Left hindlimb (tissue), 1 donor: ENCODE data around the gene UNC13C.

Experiments used
- DNase-seq: peaks from one replicate; pipeline ENCODE4 v3.0.0-alpha.2; 2018

UNC13C gene

GRCh38 chr15:54576298-54576935 is 598.2 kb downstream of the UNC13C start:
- no peak for DNase-seq

DNA sequence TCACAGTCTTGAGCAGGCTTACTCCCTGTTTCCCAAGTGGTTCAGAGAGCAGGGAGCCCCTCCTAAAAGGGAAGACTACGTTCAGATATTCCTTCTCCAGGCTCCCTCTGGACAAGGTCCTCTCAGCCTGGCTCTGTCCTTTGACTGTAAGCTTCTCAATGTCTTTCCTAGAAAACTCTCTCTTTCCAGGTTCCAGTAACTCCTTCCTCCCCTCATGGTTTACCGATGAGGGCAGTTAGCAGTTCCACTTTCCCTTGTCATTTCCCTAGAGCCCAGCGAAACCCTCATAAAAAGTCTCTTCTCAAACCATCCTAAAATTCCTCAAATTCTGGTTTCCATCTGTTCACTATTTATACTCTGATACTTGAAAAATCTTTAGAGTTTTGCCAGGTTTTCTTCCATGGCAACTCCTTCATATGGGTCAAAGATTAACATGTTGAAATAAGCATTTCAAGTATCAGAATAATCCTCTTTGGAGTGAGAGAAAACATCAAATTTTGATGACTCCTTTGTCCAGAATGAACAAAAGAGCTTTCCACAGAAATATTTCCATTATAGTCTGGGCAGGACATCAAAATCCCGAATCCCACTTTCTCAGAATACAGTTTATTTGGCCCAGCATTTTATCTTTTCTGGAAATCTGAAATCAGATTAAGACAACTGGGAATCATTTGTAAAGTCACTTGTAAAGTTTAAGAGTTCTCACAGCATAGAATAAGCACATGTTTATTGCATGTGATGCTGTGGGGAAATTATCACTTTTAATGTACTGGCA is 599.4 kb downstream of the UNC13C start:
- DNase-seq: no peak

GRCh38 chr15:54579855-54580254 is 601.6 kb downstream of the UNC13C start:
- no peak for DNase-seq

GRCh38 chr15:54580643-54581042 is 602.4 kb downstream of the UNC13C start:
- no peak for DNase-seq

DNA sequence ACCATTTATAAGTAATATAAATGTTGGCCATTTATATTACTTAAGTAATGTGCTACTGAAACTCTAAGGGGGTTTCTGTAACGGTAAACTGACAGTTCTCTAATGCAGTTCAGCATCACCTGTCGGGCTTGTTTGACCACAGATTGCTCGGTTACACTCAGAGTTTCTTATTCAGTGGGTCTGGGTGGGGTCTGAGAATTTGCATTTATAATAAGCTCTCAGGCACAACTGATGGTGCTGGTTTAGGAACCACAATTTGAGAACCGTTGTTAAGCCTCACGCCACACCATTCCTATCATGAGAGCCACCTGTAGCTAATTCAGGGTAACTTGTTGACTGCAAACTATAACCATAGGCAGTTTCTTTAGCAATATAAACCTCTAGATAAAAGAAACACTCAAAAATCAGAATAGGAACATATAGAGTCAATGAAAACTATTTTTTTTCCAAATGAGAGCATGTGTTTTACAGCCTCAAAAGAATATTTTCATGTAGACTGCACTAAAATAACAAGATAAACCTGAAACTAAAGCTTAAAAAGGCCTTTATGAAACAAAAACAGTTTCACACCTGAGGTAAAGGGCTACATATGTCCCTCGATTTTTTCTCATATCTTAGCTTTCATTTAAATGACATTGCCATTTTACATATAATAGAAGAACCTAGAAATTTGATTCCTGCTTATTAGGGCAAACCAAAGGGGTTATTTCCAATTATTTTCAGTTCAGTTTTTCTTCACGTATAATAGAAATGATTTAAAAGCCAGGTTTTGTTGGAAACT is 604.8 kb downstream of the UNC13C start:
- DNase-seq: no peak

DNA sequence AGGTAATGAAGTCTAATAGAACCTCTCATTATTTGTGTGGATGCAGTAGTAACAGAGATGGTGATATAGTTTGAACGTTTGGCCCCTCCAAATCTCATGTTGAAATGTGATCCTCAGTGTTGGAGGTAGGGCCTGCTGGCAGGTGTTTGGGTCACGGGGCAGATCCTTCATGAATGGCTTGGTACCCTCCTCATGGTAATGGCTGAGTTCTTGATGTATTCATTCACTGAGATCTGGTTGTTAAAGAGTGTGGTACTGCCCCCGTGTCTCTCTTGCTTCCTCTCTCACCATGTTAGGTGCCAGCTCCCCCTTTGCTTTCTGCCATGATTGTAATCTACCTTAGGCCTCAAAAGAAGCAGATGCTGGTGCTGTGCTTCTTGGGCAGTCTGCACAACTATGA is 606.8 kb downstream of the UNC13C start:
- no peak for DNase-seq

GRCh38 chr15:54594115-54594514 is 615.9 kb downstream of the UNC13C start:
- DNase-seq: no peak

GRCh38 chr15:54599386-54599785 is 621.1 kb downstream of the UNC13C start:
- DNase-seq: no peak

- DNase-seq: no peak
Observed at GRCh38 chr15:54605043-54605442, 626.8 kb downstream of the UNC13C start.

GRCh38 chr15:54605556-54605955 is 627.3 kb downstream of the UNC13C start:
- no peak for DNase-seq

DNA sequence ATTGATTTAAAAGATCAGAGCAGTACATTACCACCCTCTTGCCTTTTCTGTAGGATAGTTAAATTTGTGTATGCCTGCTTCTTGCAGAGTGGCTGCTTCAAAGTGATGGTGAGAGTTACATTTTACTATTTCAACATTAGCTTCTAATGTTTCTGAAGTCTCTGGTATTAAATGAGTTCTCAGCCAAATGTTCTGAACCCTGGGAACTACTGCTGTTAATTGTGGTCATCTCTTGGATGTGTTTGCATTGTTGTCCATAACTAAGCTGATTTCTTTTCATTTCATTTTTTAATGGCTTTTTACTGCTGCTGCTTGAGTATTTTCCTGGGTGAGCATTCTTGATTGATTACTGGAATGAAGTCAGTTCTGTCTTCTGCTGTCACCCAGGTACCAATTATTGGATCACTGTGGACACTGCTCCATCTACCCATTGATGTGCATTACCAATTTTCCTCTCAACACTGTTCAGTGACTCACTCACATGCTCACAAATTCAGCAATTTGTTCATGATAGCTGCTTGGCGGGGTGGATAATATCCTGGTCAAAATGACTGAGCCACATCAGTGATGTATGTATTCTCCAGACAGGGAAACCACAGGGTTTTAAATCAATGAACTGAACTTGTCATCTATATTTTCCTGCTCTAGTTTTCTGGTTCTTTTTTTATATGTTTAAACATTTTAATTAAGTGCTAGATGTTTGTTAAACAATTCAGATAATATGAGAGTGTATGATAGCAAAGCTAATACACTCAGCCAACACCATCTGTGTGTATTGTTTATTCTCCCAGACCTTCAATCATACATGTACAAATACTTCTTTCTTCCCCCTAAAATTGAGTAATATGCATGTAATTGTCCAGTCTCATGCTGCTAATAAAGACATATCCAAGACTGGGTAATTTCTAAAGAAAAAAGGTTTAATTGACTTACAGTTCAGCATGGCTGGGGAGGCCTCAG is 630.9 kb downstream of the UNC13C start:
- no peak for DNase-seq

- DNase-seq: no peak
Observed at GRCh38 chr15:54618120-54618519, 639.9 kb downstream of the UNC13C start.

DNA sequence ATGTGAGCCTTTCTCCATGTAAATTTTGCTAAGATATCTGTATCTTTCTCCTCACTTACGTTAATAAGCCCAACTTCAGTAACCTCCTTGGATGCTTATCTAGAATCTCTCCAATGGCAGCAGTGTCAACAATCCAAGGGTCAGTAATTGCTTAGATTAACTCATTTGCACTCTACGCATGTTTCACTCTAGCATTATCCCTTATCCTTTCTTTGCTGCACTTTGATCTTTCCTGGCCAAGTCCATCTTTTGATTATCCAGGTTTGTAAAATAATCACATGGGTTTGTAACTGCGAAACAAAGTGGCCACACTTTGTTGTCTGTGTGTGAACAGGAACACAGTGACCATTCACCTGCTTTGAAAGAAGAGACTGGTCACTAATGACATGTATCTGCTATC is 640.9 kb downstream of the UNC13C start:
- no peak for DNase-seq

GRCh38 chr15:54620916-54621315 is 642.7 kb downstream of the UNC13C start:
- no peak for DNase-seq

- no peak for DNase-seq
Observed at GRCh38 chr15:54636147-54636546, 657.9 kb downstream of the UNC13C start.

- no peak for DNase-seq
Observed at GRCh38 chr15:54638666-54639065, 660.4 kb downstream of the UNC13C start.

DNA sequence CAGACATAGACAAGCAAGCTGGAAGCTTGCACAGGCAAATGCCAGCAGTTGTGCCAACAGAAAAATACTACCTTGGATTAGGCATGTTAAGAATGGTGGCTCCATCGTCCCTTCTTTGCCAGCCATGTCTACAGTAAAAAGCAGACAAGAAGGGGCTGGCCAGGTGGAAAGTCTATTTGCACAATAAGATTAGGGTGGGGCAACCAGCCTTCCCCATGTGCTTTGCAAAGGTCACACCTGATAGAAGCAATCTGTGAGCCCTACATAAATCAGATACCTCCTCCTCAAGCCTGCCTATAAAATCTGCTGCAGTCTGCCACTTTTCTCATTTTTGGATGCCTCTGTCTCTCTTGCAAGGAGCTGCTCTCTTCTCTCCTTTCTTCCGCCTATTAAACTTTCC is 662.6 kb downstream of the UNC13C start:
- DNase-seq: no peak

GRCh38 chr15:54644796-54645195 is 666.6 kb downstream of the UNC13C start:
- DNase-seq: no peak

DNA sequence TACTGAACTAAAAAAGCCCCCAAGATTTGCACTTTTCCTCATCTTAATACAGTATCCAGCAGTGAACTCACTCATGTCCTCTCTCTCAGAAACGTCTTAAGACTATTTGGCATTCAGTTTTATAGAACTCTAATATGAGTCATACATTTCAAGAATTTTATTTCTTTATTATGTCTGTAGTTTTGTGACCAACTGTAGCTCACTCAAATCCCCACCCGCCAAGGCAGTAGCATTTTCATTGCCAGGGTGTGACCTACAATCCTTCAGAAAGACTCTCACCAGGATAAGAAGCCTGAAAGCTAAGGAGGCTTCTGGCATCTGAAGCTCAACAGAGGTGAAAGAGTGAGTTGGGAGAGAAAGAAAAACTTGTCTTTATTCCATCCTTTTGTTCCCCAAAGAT is 681.4 kb downstream of the UNC13C start:
- DNase-seq: no peak

GRCh38 chr15:54660356-54660755 is 682.1 kb downstream of the UNC13C start:
- no peak for DNase-seq

GRCh38 chr15:54675241-54675640 is 697.0 kb downstream of the UNC13C start:
- no peak for DNase-seq

DNA sequence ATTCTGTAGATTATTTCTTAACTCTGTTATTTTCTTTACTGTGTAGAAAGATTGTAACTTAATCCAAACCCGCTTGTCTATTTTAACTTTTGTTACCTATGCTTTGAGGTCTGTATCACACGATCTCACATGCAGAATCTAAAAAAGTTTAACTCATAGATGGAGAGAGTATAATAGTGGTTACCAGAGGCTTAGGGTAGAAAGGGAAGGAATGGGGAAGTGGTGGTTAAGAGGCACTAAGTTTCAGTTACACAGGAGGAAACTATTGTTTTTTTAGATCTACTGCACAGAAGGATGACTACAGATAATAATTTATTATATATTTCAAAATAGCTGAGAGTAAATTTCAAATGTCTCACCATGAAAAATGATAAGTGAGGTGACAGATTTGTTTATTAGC is 703.3 kb downstream of the UNC13C start:
- no peak for DNase-seq
